ENCODE data around the gene USP43. TPM values are rescaled to one million over a fixed set of nuclear protein-coding genes. Genes with fewer than 3 reads are reported as not detected.
"Not testable (repeated sequence)": the region's sequence is repeated elsewhere in the genome, so short reads cannot be mapped to it uniquely, and the experiment has no call there.

USP43 gene
- total and polyA plus RNA-seq, 4 donors: 0.33 to 0.88 TPM; not detected in 2

DNA sequence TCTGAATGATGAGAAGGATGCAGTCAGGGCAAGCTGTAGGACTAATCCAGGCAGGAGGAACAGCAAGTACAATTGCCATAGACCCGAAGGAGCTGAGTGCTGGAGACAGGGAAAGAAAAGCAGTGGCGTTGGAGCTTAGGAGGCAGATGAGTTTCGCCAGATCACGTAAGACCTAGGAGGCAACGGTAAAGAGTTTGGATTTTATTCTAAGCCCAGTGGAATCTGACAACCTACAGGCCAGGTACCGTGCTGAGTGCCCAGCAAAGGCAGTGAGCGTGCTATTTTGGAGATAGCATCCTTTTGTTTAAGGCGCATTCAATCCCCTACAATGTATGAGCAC lies 1.2 kb downstream of the USP43 start:
- H3K27me3 ChIP-seq (ENCODE audit: control insufficient read depth in 1 of 2, insufficient read depth in 2 of 2, low read length in 1 of 2): peaks cover 0 to 2% of the 10 kb centered on the region in 2 donors
- ATAC-seq (ENCODE audit: low FRiP score) (no peak), DNase-seq (no peak)
- no peaks in the 10 kb centered on the region for H3K36me3 ChIP-seq (ENCODE audit: control insufficient read depth in 1 of 2, insufficient read depth in 2 of 2, low read length in 1 of 2)
- H3K9me3 ChIP-seq (ENCODE audit: control insufficient read depth, low read length): no peaks in the 10 kb centered on the region
- H3K4me3 ChIP-seq (ENCODE audit: low read length in 2 of 2): no peak overlapping the region
- WGBS, 2 donors: 27 to 29% methylated on average over 8 of the region's 8 CpGs
- no peak overlapping the region for H3K27ac ChIP-seq (ENCODE audit: low read depth in 1 of 2, low read length in 2 of 2)
- intact Hi-C loops (cut with DNase I): no loop called here
- no peaks in the 10 kb centered on the region for H3K4me1 ChIP-seq (ENCODE audit: control insufficient read depth in 1 of 2, insufficient read depth in 2 of 2, low read length in 2 of 2)

DNA sequence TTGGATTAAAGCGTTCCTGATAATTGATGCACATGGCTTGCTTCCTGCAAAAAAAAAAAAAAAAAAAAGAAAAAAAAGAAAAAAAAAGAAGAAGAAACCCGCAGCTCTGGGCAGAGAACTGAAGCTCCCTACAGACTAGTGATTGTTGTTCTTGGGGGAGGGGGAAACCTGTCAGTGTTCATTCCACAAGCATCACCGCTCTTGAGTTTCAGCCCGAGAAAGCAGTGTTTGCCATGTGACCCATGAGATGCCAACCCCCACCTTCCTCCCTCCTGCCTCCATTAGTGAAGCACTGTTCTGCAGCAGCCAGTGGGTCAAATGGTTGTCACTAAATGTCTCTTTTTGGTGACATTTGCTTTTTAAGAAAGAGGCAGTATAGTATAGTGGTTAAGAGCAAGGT lies 1.7 kb downstream of the USP43 start:
- no peaks in the 10 kb centered on the region for H3K9me3 ChIP-seq (ENCODE audit: control insufficient read depth, low read length)
- 12 to 16% methylated on average over 4 of the region's 4 CpGs for WGBS, 2 donors
- peaks cover 0 to 2% of the 10 kb centered on the region in 2 donors for H3K27me3 ChIP-seq (ENCODE audit: control insufficient read depth in 1 of 2, insufficient read depth in 2 of 2, low read length in 1 of 2)
- H3K27ac ChIP-seq (ENCODE audit: low read depth in 1 of 2, low read length in 2 of 2): no peak overlapping the region
- no peaks in the 10 kb centered on the region for H3K36me3 ChIP-seq (ENCODE audit: control insufficient read depth in 1 of 2, insufficient read depth in 2 of 2, low read length in 1 of 2)
- H3K4me1 ChIP-seq (ENCODE audit: control insufficient read depth in 1 of 2, insufficient read depth in 2 of 2, low read length in 2 of 2): no peaks in the 10 kb centered on the region
- no peak for ATAC-seq (ENCODE audit: low FRiP score)
- DNase-seq: no peak
- intact Hi-C loops (cut with DNase I): no loop called here
- H3K4me3 ChIP-seq (ENCODE audit: low read length in 2 of 2): no peak overlapping the region

DNA sequence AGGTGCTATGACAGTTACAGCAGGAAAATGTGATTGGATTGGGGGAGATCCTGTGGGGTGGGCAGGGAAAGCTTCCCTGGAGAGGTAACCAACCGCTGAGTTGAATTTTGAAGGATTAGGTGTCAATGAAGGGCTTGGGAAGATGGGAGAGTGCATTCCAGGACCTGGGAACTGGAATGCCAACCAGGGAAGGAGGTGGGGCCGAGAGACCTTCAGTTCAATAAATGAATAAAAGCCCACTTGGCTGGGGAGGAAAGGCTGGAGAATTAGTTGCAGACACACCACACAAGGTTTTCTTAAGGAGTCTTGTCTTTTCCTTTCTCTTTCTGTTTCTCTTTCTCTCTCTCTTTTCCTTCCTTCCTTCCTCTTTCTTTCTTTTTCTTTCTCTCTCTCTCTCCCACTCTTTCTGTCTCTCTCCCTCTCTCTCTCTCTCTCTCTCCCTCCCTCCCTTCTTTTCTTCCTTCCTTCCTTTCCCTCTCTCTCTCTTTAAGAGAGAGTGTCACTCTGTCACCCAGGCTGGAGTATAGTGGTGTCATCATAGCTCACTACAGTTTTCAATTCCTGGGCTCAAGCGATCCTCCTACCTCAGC lies 3.3 kb downstream of the USP43 start:
- Histone ChIP-seq H3K36me3 (ENCODE audit: control insufficient read depth in 1 of 2, insufficient read depth in 2 of 2, low read length in 1 of 2) (no peaks in the 10 kb centered on the region), H3K4me3 (ENCODE audit: low read length in 2 of 2) (no peak overlapping the region), H3K27me3 (ENCODE audit: control insufficient read depth in 1 of 2, insufficient read depth in 2 of 2, low read length in 1 of 2) (peaks cover 0 to 2% of the 10 kb centered on the region in 2 donors), H3K27ac (ENCODE audit: low read depth in 1 of 2, low read length in 2 of 2) (no peak overlapping the region), H3K4me1 (ENCODE audit: control insufficient read depth in 1 of 2, insufficient read depth in 2 of 2, low read length in 2 of 2) (no peaks in the 10 kb centered on the region), H3K9me3 (ENCODE audit: control insufficient read depth, low read length) (no peaks in the 10 kb centered on the region)
- intact Hi-C loops (cut with DNase I): no loop called here
- ATAC-seq (ENCODE audit: low FRiP score) (no peak), DNase-seq (no peak)
- 39 to 42% methylated on average over 3 of the region's 3 CpGs for WGBS, 2 donors

- 51 to 52% methylated on average over 4 of the region's 4 CpGs for WGBS, 2 donors
- Histone ChIP-seq H3K4me3 (ENCODE audit: low read length in 2 of 2) (no peak overlapping the region), H3K36me3 (ENCODE audit: control insufficient read depth in 1 of 2, insufficient read depth in 2 of 2, low read length in 1 of 2) (no peaks in the 10 kb centered on the region), H3K27me3 (ENCODE audit: control insufficient read depth in 1 of 2, insufficient read depth in 2 of 2, low read length in 1 of 2) (peaks cover 0 to 1% of the 10 kb centered on the region in 2 donors), H3K9me3 (ENCODE audit: control insufficient read depth, low read length) (no peaks in the 10 kb centered on the region), H3K27ac (ENCODE audit: low read depth in 1 of 2, low read length in 2 of 2) (no peak overlapping the region), H3K4me1 (ENCODE audit: control insufficient read depth in 1 of 2, insufficient read depth in 2 of 2, low read length in 2 of 2) (no peaks in the 10 kb centered on the region)
- no peak for ATAC-seq (ENCODE audit: low FRiP score)
- no peak for DNase-seq
- intact Hi-C loops (cut with DNase I): no loop called here
Measured at GRCh38 chr17:9658593-9659211, 13.4 kb downstream of the USP43 start.

DNA sequence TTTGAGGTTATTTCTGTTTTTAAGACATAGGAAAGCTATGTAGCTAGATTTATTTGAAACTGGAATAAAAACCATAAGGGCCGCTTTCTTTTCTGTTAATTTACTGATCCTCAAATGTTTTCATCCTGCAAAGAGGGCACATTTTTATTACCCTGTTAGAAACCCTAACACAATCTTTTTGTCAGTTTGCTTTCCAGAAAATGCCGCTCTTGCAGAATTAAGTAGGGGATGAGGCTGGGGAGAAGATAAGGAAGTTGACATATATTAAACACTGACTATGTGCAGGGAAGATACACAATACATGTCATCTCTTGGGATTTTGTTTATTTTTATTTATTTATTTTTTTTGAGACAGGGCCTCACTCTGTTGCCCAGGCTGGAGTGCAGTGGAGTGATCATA lies 15.7 kb downstream of the USP43 start:
- H3K36me3 ChIP-seq (ENCODE audit: control insufficient read depth in 1 of 2, insufficient read depth in 2 of 2, low read length in 1 of 2): no peaks in the 10 kb centered on the region
- H3K4me3 ChIP-seq (ENCODE audit: low read length in 2 of 2): no peak overlapping the region
- ATAC-seq (ENCODE audit: low FRiP score): no peak
- no peaks in the 10 kb centered on the region for H3K9me3 ChIP-seq (ENCODE audit: control insufficient read depth, low read length)
- H3K4me1 ChIP-seq (ENCODE audit: control insufficient read depth in 1 of 2, insufficient read depth in 2 of 2, low read length in 2 of 2): no peaks in the 10 kb centered on the region
- WGBS, 2 donors: 79 to 81% methylated on average over 2 of the region's 2 CpGs
- intact Hi-C loops (cut with DNase I): no loop called here
- H3K27ac ChIP-seq (ENCODE audit: low read depth in 1 of 2, low read length in 2 of 2): no peak overlapping the region
- H3K27me3 ChIP-seq (ENCODE audit: control insufficient read depth in 1 of 2, insufficient read depth in 2 of 2, low read length in 1 of 2): peaks cover 0 to 1% of the 10 kb centered on the region in 2 donors
- no peak for DNase-seq

- H3K4me3 ChIP-seq (ENCODE audit: low read length in 2 of 2); intact Hi-C loops (cut with DNase I); DNase-seq; H3K27ac ChIP-seq (ENCODE audit: low read depth in 1 of 2, low read length in 2 of 2); H3K27me3 ChIP-seq (ENCODE audit: control insufficient read depth in 1 of 2, insufficient read depth in 2 of 2, low read length in 1 of 2); ATAC-seq (ENCODE audit: low FRiP score); H3K36me3 ChIP-seq (ENCODE audit: control insufficient read depth in 1 of 2, insufficient read depth in 2 of 2, low read length in 1 of 2); H3K4me1 ChIP-seq (ENCODE audit: control insufficient read depth in 1 of 2, insufficient read depth in 2 of 2, low read length in 2 of 2); H3K9me3 ChIP-seq (ENCODE audit: control insufficient read depth, low read length): not testable (repeated sequence)
- 90 to 93% methylated on average over 11 of the region's 11 CpGs for WGBS, 2 donors
Measured at GRCh38 chr17:9663511-9663910, 18.2 kb downstream of the USP43 start.

- Histone ChIP-seq H3K27me3 (ENCODE audit: control insufficient read depth in 1 of 2, insufficient read depth in 2 of 2, low read length in 1 of 2) (peaks cover 0 to under 1% of the 10 kb centered on the region in 2 donors), H3K27ac (ENCODE audit: low read depth in 1 of 2, low read length in 2 of 2) (no peak overlapping the region), H3K4me3 (ENCODE audit: low read length in 2 of 2) (no peak overlapping the region), H3K9me3 (ENCODE audit: control insufficient read depth, low read length) (peaks cover 1% of the 10 kb centered on the region), H3K36me3 (ENCODE audit: control insufficient read depth in 1 of 2, insufficient read depth in 2 of 2, low read length in 1 of 2) (no peaks in the 10 kb centered on the region), H3K4me1 (ENCODE audit: control insufficient read depth in 1 of 2, insufficient read depth in 2 of 2, low read length in 2 of 2) (no peaks in the 10 kb centered on the region)
- DNase-seq (no peak), ATAC-seq (ENCODE audit: low FRiP score) (no peak)
- WGBS, 2 donors: 75 to 76% methylated on average over 5 of the region's 5 CpGs
- intact Hi-C loops (cut with DNase I): no loop called here
Measured at GRCh38 chr17:9666461-9667050, 21.2 kb downstream of the USP43 start.

DNA sequence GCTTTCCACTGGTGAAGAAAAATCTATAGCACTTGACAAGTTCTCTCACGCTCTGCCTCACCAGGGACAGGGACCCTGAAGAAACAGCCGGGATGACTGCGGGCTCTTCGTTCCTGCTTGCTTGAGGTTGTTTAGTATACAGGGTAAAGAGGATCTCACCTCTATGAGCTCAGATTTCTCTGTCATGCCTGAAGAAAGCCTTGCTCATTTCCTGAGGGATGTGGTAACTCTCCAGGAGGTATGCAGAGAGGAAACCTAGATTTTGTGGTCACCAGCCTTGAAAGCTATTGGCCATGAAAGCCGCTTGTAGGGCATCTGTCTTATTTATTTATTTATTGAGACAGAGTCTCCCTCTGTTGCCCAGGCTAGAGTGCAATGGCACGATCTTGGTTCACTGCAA lies 23.2 kb downstream of the USP43 start:
- Histone ChIP-seq H3K36me3 (ENCODE audit: control insufficient read depth in 1 of 2, insufficient read depth in 2 of 2, low read length in 1 of 2) (no peaks in the 10 kb centered on the region), H3K4me3 (ENCODE audit: low read length in 2 of 2) (no peak overlapping the region), H3K27me3 (ENCODE audit: control insufficient read depth in 1 of 2, insufficient read depth in 2 of 2, low read length in 1 of 2) (peaks cover 0 to 2% of the 10 kb centered on the region in 2 donors), H3K27ac (ENCODE audit: low read depth in 1 of 2, low read length in 2 of 2) (no peak overlapping the region), H3K4me1 (ENCODE audit: control insufficient read depth in 1 of 2, insufficient read depth in 2 of 2, low read length in 2 of 2) (no peaks in the 10 kb centered on the region), H3K9me3 (ENCODE audit: control insufficient read depth, low read length) (peaks cover 1% of the 10 kb centered on the region)
- no peak for ATAC-seq (ENCODE audit: low FRiP score)
- WGBS, 2 donors: 68 to 74% methylated on average over 6 of the region's 6 CpGs
- no peak for DNase-seq
- intact Hi-C loops (cut with DNase I): no loop called here

- WGBS, 2 donors: 73 to 82% methylated on average over 6 of the region's 6 CpGs
- intact Hi-C loops (cut with DNase I): no loop called here
- Histone ChIP-seq H3K4me1 (ENCODE audit: control insufficient read depth in 1 of 2, insufficient read depth in 2 of 2, low read length in 2 of 2) (no peaks in the 10 kb centered on the region), H3K36me3 (ENCODE audit: control insufficient read depth in 1 of 2, insufficient read depth in 2 of 2, low read length in 1 of 2) (no peaks in the 10 kb centered on the region), H3K4me3 (ENCODE audit: low read length in 2 of 2) (no peak overlapping the region), H3K27me3 (ENCODE audit: control insufficient read depth in 1 of 2, insufficient read depth in 2 of 2, low read length in 1 of 2) (peaks cover 0 to 2% of the 10 kb centered on the region in 2 donors), H3K27ac (ENCODE audit: low read depth in 1 of 2, low read length in 2 of 2) (no peak overlapping the region), H3K9me3 (ENCODE audit: control insufficient read depth, low read length) (peaks cover 1% of the 10 kb centered on the region)
- ATAC-seq (ENCODE audit: low FRiP score): no peak
- no peak for DNase-seq
Measured at GRCh38 chr17:9669551-9670008, 24.3 kb downstream of the USP43 start.

Data from aorta (tissue), 5 donors.